Neuronal stem cell (in vitro differentiated cells): ENCODE data around the gene RHOBTB3.

Experiments used
- DNase-seq: peaks from one replicate; pipeline ENCODE4 v3.0.0-alpha.2; 2013; ENCODE audit warnings: low spot score
- H2AFZ ChIP-seq: one replicate; pipeline ENCODE4 v1.6.1; 2013; ENCODE audit warnings: mild to moderate bottlenecking, low read length, inconsistent platforms
- H2AK5ac ChIP-seq: 2 replicates; pipeline ENCODE4 v1.6.1; 2013; ENCODE audit warnings: low read depth, mild to moderate bottlenecking, inconsistent platforms, low read length, moderate library complexity, mixed read lengths
- H2BK120ac ChIP-seq: 2 replicates; pipeline ENCODE4 v1.6.1; 2013; ENCODE audit warnings: low read depth, mild to moderate bottlenecking, inconsistent platforms, low read length, moderate library complexity, mixed read lengths
- H2BK12ac ChIP-seq: one replicate; pipeline ENCODE4 v1.6.1; 2013; ENCODE audit warnings: low read length, inconsistent platforms
- H2BK15ac ChIP-seq: 2 replicates; pipeline ENCODE4 v1.6.1; 2013; ENCODE audit warnings: mild to moderate bottlenecking, low read length, inconsistent platforms, mixed read lengths
- H2BK5ac ChIP-seq: one replicate; pipeline ENCODE4 v1.6.1; 2013; ENCODE audit warnings: inconsistent platforms, mild to moderate bottlenecking, low read length, moderate library complexity
- H3K14ac ChIP-seq: one replicate; pipeline ENCODE4 v1.6.1; 2013; ENCODE audit warnings: low read length, inconsistent platforms
- H3K18ac ChIP-seq: 2 replicates; pipeline ENCODE4 v1.6.1; 2013; ENCODE audit warnings: low read length, inconsistent platforms
- H3K23ac ChIP-seq: 2 replicates; pipeline ENCODE4 v1.6.1; 2013; ENCODE audit warnings: low read depth, mild to moderate bottlenecking, mixed read lengths, low read length, inconsistent platforms; ENCODE audit not compliant: poor library complexity
- H3K27ac ChIP-seq: replicated peaks from 3 replicates; pipeline ENCODE4 v1.5.1; 2013; ENCODE audit warnings: low read length, inconsistent platforms
- H3K27me3 ChIP-seq, 3 experiments: 2 replicates each; pipeline ENCODE4 v1.6.1; 2013; ENCODE audit warnings: low read length in 3 of 3, mild to moderate bottlenecking in 2 of 3, inconsistent platforms in 1 of 3, low read depth in 1 of 3, mixed read lengths in 1 of 3, moderate library complexity in 1 of 3; ENCODE audit not compliant: control insufficient read depth in 3 of 3, insufficient read depth in 3 of 3
- H3K36me3 ChIP-seq, 2 donors: replicated peaks in 1 of 2; 2 replicates each; pipeline ENCODE4 v1.6.1; 2013; ENCODE audit warnings: low read length in 2 of 2; ENCODE audit not compliant: control insufficient read depth in 2 of 2, insufficient read depth in 2 of 2
- H3K4ac ChIP-seq: 2 replicates; pipeline ENCODE4 v1.6.1; 2013; ENCODE audit warnings: inconsistent platforms, mild to moderate bottlenecking, low read length, moderate library complexity
- H3K4me1 ChIP-seq, 2 donors: 1 replicate in 1 of 2; 2 replicates in 1 of 2; pipeline ENCODE4 v1.6.1; 2013; ENCODE audit warnings: low read length in 2 of 2, low read depth in 1 of 2; ENCODE audit not compliant: control insufficient read depth in 2 of 2, insufficient read depth in 1 of 2
- H3K4me2 ChIP-seq: one replicate; pipeline ENCODE4 v1.6.1; 2013; ENCODE audit warnings: mild to moderate bottlenecking, low read length, inconsistent platforms; ENCODE audit not compliant: insufficient read depth, poor library complexity, severe bottlenecking
- H3K4me3 ChIP-seq, 2 donors: 2 replicates each; pipeline ENCODE4 v1.5.1; 2013; ENCODE audit warnings: low read length in 2 of 2, mild to moderate bottlenecking in 2 of 2, inconsistent platforms in 1 of 2, moderate library complexity in 1 of 2
- H3K79me1 ChIP-seq: one replicate; pipeline ENCODE4 v1.6.1; 2013; ENCODE audit warnings: low read depth, mild to moderate bottlenecking, inconsistent platforms, low read length, moderate library complexity
- H3K9ac ChIP-seq: one replicate; pipeline ENCODE4 v1.6.1; 2013; ENCODE audit warnings: mild to moderate bottlenecking, low read depth, low read length, inconsistent platforms; ENCODE audit not compliant: poor library complexity
- H3K9me3 ChIP-seq, 2 donors: replicated peaks in 1 of 2; 2 replicates each; pipeline versions ENCODE3 to v1.6.1; 2013; ENCODE audit warnings: low read length in 2 of 2, mild to moderate bottlenecking in 2 of 2, inconsistent platforms in 1 of 2, low read depth in 1 of 2, mixed read lengths in 1 of 2, moderate library complexity in 1 of 2; ENCODE audit not compliant: control insufficient read depth in 2 of 2, insufficient read depth in 1 of 2
- H4K8ac ChIP-seq: one replicate; pipeline ENCODE4 v1.6.1; 2013; ENCODE audit warnings: low read depth, mild to moderate bottlenecking, inconsistent platforms, low read length, moderate library complexity
- H4K91ac ChIP-seq: one replicate; pipeline ENCODE4 v1.6.1; 2013; ENCODE audit warnings: low read length, low read depth, mild to moderate bottlenecking, inconsistent platforms; ENCODE audit not compliant: poor library complexity
- whole genome bisulfite sequencing, 2 donors: extraction: QIAGEN DNeasy Blood & Tissue Kit; methylation state at CpG; one replicate each; pipeline ENCODE4 v1.1.7; 2013; ENCODE audit warnings: missing lambda C conversion rate in 2 of 2, mixed read lengths in 1 of 2; ENCODE audit not compliant: insufficient read length in 2 of 2, insufficient replicate concordance in 1 of 2; ENCODE audit errors: extremely low coverage in 2 of 2; 5-methylcytosine and 5-hydroxymethylcytosine counted together

The RHOBTB3 gene

GRCh38 chr5:95817430-95817829, 86.3 kb downstream of the RHOBTB3 start:
- Histone ChIP-seq H3K4me3 (no peak overlapping the region), H3K36me3 (no peaks in the 10 kb centered on the region), H3K18ac (no peak overlapping the region), H3K27ac (no peak overlapping the region), H2BK15ac (no peak overlapping the region), H2BK5ac (no peak overlapping the region), H2BK12ac (no peak overlapping the region), H3K23ac (peak overlapping the region; percentile 2), H3K27me3 (no peaks in the 10 kb centered on the region), H3K9me3 (no peaks in the 10 kb centered on the region), H3K9ac (no peak overlapping the region), H2BK120ac (no peak overlapping the region), H3K4me2 (no peak overlapping the region), H4K8ac (no peak overlapping the region), H3K4ac (no peak overlapping the region), H3K4me1 (peaks cover 12 to 13% of the 10 kb centered on the region in 2 donors), H4K91ac (no peak overlapping the region), H2AK5ac (no peak overlapping the region), H2AFZ (no peak overlapping the region), H3K79me1 (peaks cover 4% of the 10 kb centered on the region), H3K14ac (no peak overlapping the region)
- WGBS, 2 donors, result no CpG with 5 or more reads among the region's 12 CpGs
- no peak for DNase-seq

GRCh38 chr5:95818181-95819147, 87.3 kb downstream of the RHOBTB3 start:
- H3K27ac ChIP-seq, result no peak overlapping the region
- H3K14ac ChIP-seq, result no peak overlapping the region
- no peak for DNase-seq
- no peak overlapping the region for H2BK5ac ChIP-seq
- no peak overlapping the region for H3K4ac ChIP-seq
- H3K18ac ChIP-seq, result no peak overlapping the region
- no peaks in the 10 kb centered on the region for H3K9me3 ChIP-seq
- H4K8ac ChIP-seq, result no peak overlapping the region
- H2BK15ac ChIP-seq, result no peak overlapping the region
- no peak overlapping the region for H3K4me3 ChIP-seq
- H2BK12ac ChIP-seq, result no peak overlapping the region
- no peak overlapping the region for H2BK120ac ChIP-seq
- H3K36me3 ChIP-seq, result no peaks in the 10 kb centered on the region
- no peak overlapping the region for H2AFZ ChIP-seq
- WGBS, 2 donors, result no CpG with 5 or more reads among the region's 14 CpGs
- no peak overlapping the region for H3K23ac ChIP-seq
- H3K4me1 ChIP-seq, result peaks cover 14 to 20% of the 10 kb centered on the region in 2 donors
- no peaks in the 10 kb centered on the region for H3K27me3 ChIP-seq
- no peak overlapping the region for H4K91ac ChIP-seq
- no peak overlapping the region for H2AK5ac ChIP-seq
- H3K9ac ChIP-seq, result peak overlapping the region; percentile 34
- no peak overlapping the region for H3K4me2 ChIP-seq
- H3K79me1 ChIP-seq, result peaks cover 4% of the 10 kb centered on the region

- no peak overlapping the region for H4K8ac ChIP-seq
- no peak overlapping the region for H3K23ac ChIP-seq
- peaks cover 18 to 25% of the 10 kb centered on the region in 2 donors for H3K4me1 ChIP-seq
- no peak overlapping the region for H3K4ac ChIP-seq
- no peak for DNase-seq
- no peak overlapping the region for H3K14ac ChIP-seq
- H3K36me3 ChIP-seq, result no peaks in the 10 kb centered on the region
- peaks cover 4% of the 10 kb centered on the region for H3K79me1 ChIP-seq
- no peak overlapping the region for H3K27ac ChIP-seq
- H2BK5ac ChIP-seq, result no peak overlapping the region
- no peaks in the 10 kb centered on the region for H3K27me3 ChIP-seq
- H2BK15ac ChIP-seq, result no peak overlapping the region
- no peak overlapping the region for H2BK12ac ChIP-seq
- H3K18ac ChIP-seq, result no peak overlapping the region
- H2AK5ac ChIP-seq, result no peak overlapping the region
- H3K9me3 ChIP-seq, result no peaks in the 10 kb centered on the region
- no peak overlapping the region for H3K9ac ChIP-seq
- peak overlapping the region in 1 of 2 donors; percentile 67 for H3K4me3 ChIP-seq
- no peak overlapping the region for H4K91ac ChIP-seq
- peak overlapping the region; percentile 61 for H3K4me2 ChIP-seq
- WGBS, 2 donors, result no CpG with 5 or more reads among the region's 9 CpGs
- H2BK120ac ChIP-seq, result no peak overlapping the region
- peak overlapping the region; percentile 95 for H2AFZ ChIP-seq
Observed at GRCh38 chr5:95821110-95822021, 90.2 kb downstream of the RHOBTB3 start.
